ENCODE measurements around the gene CRYAA. TPM values are rescaled to one million over a fixed set of nuclear protein-coding genes. Genes with fewer than 3 reads are reported as not detected.
A peak's percentile ranks its signal among the peaks of the same experiment; 100 is the strongest.
"Not testable (repeated sequence)": the region's sequence is repeated elsewhere in the genome, so short reads cannot be mapped to it uniquely, and the experiment has no call there.

CRYAA gene
- polyA plus RNA-seq, 3 donors from 2014 or later: not detected

DNA sequence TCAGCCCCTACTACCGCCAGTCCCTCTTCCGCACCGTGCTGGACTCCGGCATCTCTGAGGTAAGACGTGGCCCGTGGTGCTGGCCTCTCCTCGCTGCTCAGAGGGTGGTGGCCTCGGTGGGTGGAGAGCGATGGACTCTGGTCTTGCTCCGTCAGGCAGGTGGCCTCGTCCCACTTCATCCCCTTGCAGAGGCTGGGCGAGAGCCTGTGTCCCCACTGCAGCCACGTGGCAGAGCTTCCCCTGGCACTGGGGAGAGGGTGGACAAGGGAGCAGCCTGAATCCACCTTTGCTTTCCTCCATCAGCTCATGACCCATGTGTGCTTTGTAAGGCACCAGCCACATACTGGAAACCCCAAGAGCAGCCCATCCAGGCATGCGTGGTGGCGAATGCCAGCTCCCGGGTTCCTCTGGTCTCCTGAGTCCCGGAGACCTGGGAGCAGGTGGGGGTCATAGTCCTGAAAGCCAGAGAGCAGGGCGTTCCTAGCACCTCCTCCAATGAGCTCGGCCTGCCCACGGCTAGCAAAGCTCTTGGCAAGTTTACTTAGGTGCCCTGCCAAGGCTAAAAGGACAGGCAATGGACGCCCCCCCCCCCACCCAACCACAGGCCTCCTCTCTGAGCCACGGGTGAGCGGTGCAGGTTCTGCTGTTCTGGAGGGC lies 550 bp downstream of the CRYAA start:
- not testable (repeated sequence) for H3K4me1 Mint-ChIP-seq; DNase-seq; H3K9me3 Mint-ChIP-seq; H3K4me3 Mint-ChIP-seq; H3K27me3 Mint-ChIP-seq (ENCODE audit: low read depth in 3 of 3); H3K27ac Mint-ChIP-seq; H3K36me3 Mint-ChIP-seq

DNA sequence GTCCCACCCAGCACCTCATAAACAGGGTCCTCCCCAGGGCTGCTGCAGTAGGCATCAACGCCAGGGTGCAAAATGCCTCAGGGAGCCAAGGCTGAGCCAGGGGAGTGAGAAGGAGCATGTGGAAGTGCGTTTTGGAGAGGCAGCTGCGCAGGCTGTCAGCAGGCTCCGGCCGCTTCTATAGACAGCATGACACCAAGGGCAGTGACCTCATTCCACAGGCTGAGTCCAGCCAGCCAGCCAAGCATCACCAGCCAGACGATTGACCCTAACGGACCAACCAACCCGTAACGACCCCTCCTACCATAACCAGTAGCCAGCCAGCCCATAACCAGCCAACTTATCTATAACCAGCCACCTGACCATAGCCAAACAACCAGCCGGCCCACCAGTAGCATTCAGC lies 1.1 kb downstream of the CRYAA start:
- H3K27me3 Mint-ChIP-seq (ENCODE audit: low read depth in 3 of 3); H3K27ac Mint-ChIP-seq; H3K9me3 Mint-ChIP-seq; H3K4me3 Mint-ChIP-seq; DNase-seq; H3K36me3 Mint-ChIP-seq; H3K4me1 Mint-ChIP-seq: not testable (repeated sequence)

- not testable (repeated sequence) for H3K4me3 Mint-ChIP-seq; H3K27me3 Mint-ChIP-seq (ENCODE audit: low read depth in 3 of 3); H3K9me3 Mint-ChIP-seq; H3K36me3 Mint-ChIP-seq; H3K27ac Mint-ChIP-seq; H3K4me1 Mint-ChIP-seq; DNase-seq
Measured at GRCh38 chr21:43172812-43173211, 4.0 kb downstream of the CRYAA start.

- not testable (repeated sequence) for H3K4me1 Mint-ChIP-seq; H3K27ac Mint-ChIP-seq; H3K9me3 Mint-ChIP-seq; H3K36me3 Mint-ChIP-seq; H3K27me3 Mint-ChIP-seq (ENCODE audit: low read depth in 3 of 3); H3K4me3 Mint-ChIP-seq
- peak in 1 of 3 donors; percentile 8 for DNase-seq
Measured at GRCh38 chr21:43173438-43173837, 4.6 kb downstream of the CRYAA start.

DNA sequence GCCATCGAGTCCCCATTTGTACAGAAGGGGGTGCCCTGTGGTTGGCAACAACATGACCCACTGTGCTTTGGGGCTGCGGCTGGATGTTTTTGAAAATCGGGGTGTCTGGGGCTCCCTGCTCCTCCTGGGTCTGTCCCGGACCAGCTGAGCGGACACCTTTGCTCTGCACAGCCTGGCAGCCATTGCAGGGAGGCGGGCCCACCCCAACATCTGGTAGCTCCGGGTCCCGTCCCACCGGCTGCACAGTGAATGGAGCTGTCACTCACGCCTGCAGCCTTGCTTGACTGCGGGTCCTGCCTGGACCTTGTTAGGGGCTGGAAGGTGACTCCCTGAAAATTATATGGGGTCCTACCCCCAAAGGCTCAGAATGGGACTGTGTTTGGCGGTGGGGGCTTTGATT lies 5.1 kb downstream of the CRYAA start:
- H3K9me3 Mint-ChIP-seq; H3K4me3 Mint-ChIP-seq; H3K27me3 Mint-ChIP-seq (ENCODE audit: low read depth in 3 of 3); H3K36me3 Mint-ChIP-seq; DNase-seq; H3K4me1 Mint-ChIP-seq; H3K27ac Mint-ChIP-seq: not testable (repeated sequence)

- not testable (repeated sequence) for H3K27me3 Mint-ChIP-seq (ENCODE audit: low read depth in 3 of 3); H3K4me1 Mint-ChIP-seq; H3K27ac Mint-ChIP-seq; H3K4me3 Mint-ChIP-seq; H3K9me3 Mint-ChIP-seq; H3K36me3 Mint-ChIP-seq; DNase-seq
Measured at GRCh38 chr21:43174998-43175397, 6.2 kb downstream of the CRYAA start.

DNA sequence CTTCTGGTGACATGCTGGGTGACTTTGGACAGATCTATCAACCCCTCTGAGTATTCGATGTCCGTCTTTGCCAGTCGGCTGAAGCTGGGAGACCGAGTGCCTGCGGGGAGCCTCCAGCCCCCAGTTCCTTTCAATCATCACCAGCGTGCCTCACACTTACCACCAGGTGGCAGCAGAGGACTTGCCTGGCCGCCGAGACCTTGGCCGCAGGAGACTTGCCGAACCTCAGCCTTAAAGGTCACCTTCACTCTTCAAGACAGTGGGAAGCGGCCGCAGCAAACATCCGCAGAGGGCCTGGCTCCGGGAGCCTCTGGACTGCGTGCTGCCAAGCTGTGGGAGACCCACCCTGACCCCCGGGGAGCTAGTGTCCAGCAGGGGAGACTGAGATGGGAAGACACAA lies 7.8 kb downstream of the CRYAA start:
- H3K36me3 Mint-ChIP-seq; H3K4me1 Mint-ChIP-seq; H3K27me3 Mint-ChIP-seq (ENCODE audit: low read depth in 3 of 3); H3K4me3 Mint-ChIP-seq; H3K9me3 Mint-ChIP-seq; DNase-seq; H3K27ac Mint-ChIP-seq: not testable (repeated sequence)

- H3K27ac Mint-ChIP-seq; H3K4me1 Mint-ChIP-seq; H3K27me3 Mint-ChIP-seq (ENCODE audit: low read depth in 3 of 3); DNase-seq; H3K9me3 Mint-ChIP-seq; H3K36me3 Mint-ChIP-seq; H3K4me3 Mint-ChIP-seq: not testable (repeated sequence)
Measured at GRCh38 chr21:43177043-43177906, 8.5 kb downstream of the CRYAA start.

DNA sequence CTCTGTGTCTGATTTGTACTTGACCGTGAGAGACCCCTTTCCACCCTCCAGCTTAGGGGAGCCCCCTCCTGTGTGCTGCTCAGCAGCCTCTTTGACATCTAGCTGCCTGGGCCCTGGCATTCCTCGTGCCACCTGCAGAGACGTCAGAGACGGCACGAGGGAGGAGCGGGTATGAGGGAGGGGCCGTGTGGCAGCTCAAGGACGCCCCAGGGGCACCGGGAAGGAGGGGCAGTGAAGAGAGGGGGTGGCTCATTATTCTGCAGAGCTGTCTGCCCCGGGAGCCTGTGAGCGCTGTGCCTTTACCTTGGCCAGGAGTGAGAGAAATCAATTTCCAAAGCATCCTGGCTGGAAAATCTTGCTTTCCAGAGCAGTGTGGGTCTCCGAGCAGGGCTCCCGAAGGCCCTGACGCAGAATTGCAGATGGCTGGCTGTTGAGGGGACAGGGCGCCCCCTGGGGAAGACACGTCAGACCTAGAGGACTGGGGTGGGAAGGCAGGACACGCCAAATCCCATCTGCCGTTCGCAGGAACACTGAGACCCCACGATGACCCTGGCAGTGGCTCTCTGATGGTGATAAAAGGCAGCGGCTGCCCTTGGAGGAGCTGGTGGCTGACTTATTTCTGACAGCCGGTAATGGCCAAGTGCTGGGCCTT lies 9.5 kb downstream of the CRYAA start:
- not testable (repeated sequence) for H3K4me3 Mint-ChIP-seq; DNase-seq; H3K27ac Mint-ChIP-seq; H3K27me3 Mint-ChIP-seq (ENCODE audit: low read depth in 3 of 3); H3K9me3 Mint-ChIP-seq; H3K4me1 Mint-ChIP-seq; H3K36me3 Mint-ChIP-seq

GRCh38 chr21:43181033-43181432 lies 12.2 kb downstream of the CRYAA start:
- not testable (repeated sequence) for H3K4me1 Mint-ChIP-seq; H3K27me3 Mint-ChIP-seq (ENCODE audit: low read depth in 3 of 3); H3K27ac Mint-ChIP-seq; H3K9me3 Mint-ChIP-seq; DNase-seq; H3K36me3 Mint-ChIP-seq; H3K4me3 Mint-ChIP-seq

- H3K9me3 Mint-ChIP-seq; H3K4me3 Mint-ChIP-seq; H3K36me3 Mint-ChIP-seq; H3K4me1 Mint-ChIP-seq; H3K27me3 Mint-ChIP-seq (ENCODE audit: low read depth in 3 of 3); DNase-seq; H3K27ac Mint-ChIP-seq: not testable (repeated sequence)
Measured at GRCh38 chr21:43187268-43187667, 18.5 kb downstream of the CRYAA start.

- peaks cover 0 to 6% of the 10 kb centered on the region in 2 donors for H3K4me1 Mint-ChIP-seq
- no peak overlapping the region for H3K27ac Mint-ChIP-seq
- H3K9me3 Mint-ChIP-seq: no peaks in the 10 kb centered on the region
- H3K27me3 Mint-ChIP-seq (ENCODE audit: low read depth in 3 of 3): peaks cover 0 to 3% (median 2%) of the 10 kb centered on the region in 3 donors
- H3K36me3 Mint-ChIP-seq: peaks cover 0 to 3% (median 0%) of the 10 kb centered on the region in 3 donors
- no peak for DNase-seq
- no peak overlapping the region for H3K4me3 Mint-ChIP-seq
Measured at GRCh38 chr21:43187715-43188114, 18.9 kb downstream of the CRYAA start.

DNA sequence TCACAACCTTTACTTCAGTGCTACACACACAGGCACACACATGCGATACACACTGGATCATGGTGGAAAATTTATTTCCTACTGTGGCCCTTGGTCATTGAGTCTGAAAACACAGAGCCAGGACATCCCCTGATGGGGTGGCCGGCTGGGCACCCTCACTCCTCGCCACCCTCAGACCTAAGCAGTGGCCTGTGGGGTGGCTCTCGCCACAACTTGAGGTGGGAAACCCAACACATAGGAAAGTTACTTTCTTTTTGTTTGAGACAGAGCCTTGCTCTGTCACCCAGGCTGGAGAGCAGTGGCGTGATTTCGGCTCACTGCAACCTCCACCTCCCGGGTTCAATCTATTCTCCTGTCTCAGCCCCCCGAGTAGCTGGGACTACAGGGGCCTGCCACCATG lies 19.4 kb downstream of the CRYAA start:
- peaks cover 0 to 3% (median 2%) of the 10 kb centered on the region in 3 donors for H3K27me3 Mint-ChIP-seq (ENCODE audit: low read depth in 3 of 3)
- H3K4me3 Mint-ChIP-seq: no peak overlapping the region
- H3K27ac Mint-ChIP-seq: no peak overlapping the region
- peaks cover 0 to 6% of the 10 kb centered on the region in 2 donors for H3K4me1 Mint-ChIP-seq
- no peaks in the 10 kb centered on the region for H3K9me3 Mint-ChIP-seq
- DNase-seq: peak in 2 of 3 donors; percentile 2 to 14
- peaks cover 0 to 3% (median 0%) of the 10 kb centered on the region in 3 donors for H3K36me3 Mint-ChIP-seq

- DNase-seq: no peak
- H3K4me1 Mint-ChIP-seq: peaks cover 0 to 6% of the 10 kb centered on the region in 2 donors
- no peak overlapping the region for H3K27ac Mint-ChIP-seq
- no peaks in the 10 kb centered on the region for H3K9me3 Mint-ChIP-seq
- peaks cover 0 to 3% (median 0%) of the 10 kb centered on the region in 3 donors for H3K36me3 Mint-ChIP-seq
- H3K4me3 Mint-ChIP-seq: no peak overlapping the region
- H3K27me3 Mint-ChIP-seq (ENCODE audit: low read depth in 3 of 3): peaks cover 0 to 3% (median 2%) of the 10 kb centered on the region in 3 donors
Measured at GRCh38 chr21:43188592-43189210, 19.9 kb downstream of the CRYAA start.
